T47D (cell line): Measurements from ENCODE around the gene DPYSL3.
"Not testable (repeated sequence)": the region's sequence is repeated elsewhere in the genome, so short reads cannot be mapped to it uniquely, and the experiment has no call there.

ENCODE experiments used
- DNase-seq, 2 experiments: peaks; one replicate each; pipeline versions ENCODE4 v3.0.0 to v3.0.0-alpha.2; 2011 to 2012; ENCODE audit warnings: low read depth in 1 of 2, low spot score in 1 of 2
- JUND ChIP-seq: IDR thresholded peaks from 2 replicates; pipeline ENCODE4 v1.6.1; 2012; ENCODE audit warnings: low read depth
- in situ Hi-C: cut with HindIII; loops from 2 replicates; pipeline ENCODE4 v1.10.0; 2016; ENCODE audit warnings: low sequenced_read_pairs, low pct_unique_long_range_greater_than_20kb

The DPYSL3 gene

DNA sequence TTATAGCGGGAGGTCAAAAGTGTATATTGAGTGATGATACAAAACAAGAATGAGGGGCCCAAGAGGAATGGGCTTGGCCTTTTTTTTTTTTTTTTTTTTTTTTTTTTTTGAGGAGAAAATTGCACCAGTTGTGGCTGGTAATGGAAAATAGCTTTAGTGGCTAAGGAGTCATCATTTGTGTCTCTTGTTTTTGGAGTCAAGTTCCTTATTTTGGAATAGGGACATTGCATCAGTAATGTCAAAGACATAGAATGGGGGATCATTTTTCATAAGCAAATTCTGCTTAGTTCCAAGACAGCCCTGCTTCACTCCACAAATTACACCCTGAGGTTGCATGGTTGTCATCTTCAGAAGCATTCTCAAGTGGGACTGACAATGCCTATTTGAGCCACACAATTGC, 137.7 kb downstream of the DPYSL3 start:
- no peak for TF ChIP-seq JUND
- DNase-seq, result no peak
- in situ Hi-C loops, result no loop called here

DNA sequence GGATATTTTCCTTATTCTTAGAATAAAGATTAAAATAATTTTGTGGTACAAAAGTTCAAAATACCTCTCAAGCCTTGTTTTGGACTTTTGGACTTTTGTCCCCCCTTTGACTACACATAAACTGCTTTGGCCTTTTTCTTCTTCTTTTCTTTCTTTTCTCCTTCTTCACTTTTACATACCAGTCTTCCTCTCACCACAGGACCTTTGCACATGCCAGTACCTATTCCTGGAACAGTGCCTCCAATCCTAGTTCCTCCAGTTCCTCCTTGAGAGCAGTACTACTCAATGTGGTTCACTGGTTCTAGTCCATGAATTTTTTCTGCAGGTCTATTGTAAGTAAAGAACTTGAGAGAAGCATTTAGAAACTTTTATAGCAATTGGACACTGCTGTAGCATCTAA, 138.6 kb downstream of the DPYSL3 start:
- no peak for TF ChIP-seq JUND
- in situ Hi-C loops, result no loop called here
- DNase-seq, result no peak

DNA sequence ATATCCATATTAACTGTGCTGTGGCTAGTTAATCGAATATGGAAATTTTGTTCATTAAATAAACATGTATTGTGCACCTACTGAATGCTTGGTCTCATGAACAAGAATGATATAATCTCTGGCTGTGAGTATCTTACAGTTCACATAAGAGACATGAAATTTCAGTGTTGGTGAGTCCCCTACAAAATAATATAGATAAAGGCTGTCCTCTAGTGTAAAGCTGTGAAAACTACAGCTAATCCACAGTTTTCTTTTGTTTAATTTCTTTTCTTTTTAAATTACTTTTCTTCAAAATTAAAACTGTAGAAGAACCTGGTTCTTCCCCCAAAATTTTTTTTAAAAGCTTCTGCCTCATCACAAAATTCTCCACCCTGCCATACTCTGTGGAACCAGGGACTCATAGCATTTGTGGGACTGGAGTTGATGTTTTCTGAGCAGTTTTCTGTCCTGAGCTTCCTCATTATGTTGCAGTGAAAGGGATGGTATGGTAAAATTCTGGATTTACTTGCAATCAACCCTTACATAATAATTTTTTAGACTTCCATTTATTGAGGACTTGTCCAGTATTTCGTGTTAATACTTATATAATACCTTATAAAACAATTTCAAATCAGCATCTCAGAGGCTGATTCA, 140.0 kb downstream of the DPYSL3 start:
- peak in 1 of 2 experiments; percentile 20 for DNase-seq
- in situ Hi-C loops, result no loop called here

DNA sequence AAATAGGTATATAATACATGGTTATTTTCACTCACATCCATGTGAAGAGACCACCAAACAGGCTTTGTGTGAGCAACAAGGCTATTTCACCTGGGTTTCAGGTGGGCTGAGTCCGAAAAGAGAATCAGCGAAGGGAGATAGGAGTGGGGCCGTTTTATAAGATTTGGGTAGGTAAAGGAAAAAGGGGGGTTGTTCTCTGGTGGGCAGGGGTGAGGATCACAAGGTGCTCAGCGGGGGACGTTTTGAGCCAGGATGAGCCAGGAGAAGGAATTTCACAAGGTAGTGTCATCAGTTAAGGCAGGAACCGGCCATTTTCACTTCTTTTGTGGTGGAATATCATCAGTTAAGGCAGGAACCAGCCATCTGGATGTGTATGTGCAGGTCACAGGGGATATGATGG, 142.5 kb downstream of the DPYSL3 start:
- in situ Hi-C loops, DNase-seq: not testable (repeated sequence)

More for the DNA sequence above, 140.0 kb downstream of the DPYSL3 start:
- no peak for TF ChIP-seq JUND

DNA sequence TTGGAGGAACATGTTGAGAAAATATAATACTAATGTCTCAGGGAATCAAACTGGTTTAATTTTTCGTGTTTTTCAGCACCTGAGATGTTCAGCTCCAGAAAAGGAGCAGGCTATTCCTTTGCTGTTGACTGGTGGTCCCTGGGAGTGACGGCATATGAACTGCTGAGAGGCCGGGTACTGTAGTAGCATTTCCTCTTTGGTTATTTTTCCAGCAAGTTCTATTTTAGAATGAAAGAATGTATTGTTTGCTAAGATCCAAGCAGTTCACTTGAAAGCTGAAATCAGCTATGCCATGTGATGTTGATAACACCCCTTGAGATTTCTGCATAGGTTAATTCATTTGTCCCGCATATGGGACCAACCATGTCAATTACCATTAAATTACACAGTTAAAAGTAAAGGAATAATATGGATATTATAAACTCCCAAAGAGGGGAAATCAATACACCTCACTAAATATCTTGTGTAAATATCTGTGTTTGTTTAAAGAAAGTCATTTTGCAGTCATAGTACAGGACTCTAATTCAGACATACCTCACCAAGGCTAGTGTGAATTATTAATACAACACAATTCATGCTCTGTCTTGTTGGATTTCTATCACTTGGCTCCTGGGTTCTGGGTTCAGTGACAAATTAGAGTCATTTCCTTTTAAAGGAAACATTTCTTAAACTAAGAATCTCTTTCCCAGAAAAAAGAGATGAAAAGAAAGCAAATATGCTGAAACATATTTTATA, 148.3 kb downstream of the DPYSL3 start:
- in situ Hi-C loops, result no loop called here
- no peak for TF ChIP-seq JUND
- no peak for DNase-seq

DNA sequence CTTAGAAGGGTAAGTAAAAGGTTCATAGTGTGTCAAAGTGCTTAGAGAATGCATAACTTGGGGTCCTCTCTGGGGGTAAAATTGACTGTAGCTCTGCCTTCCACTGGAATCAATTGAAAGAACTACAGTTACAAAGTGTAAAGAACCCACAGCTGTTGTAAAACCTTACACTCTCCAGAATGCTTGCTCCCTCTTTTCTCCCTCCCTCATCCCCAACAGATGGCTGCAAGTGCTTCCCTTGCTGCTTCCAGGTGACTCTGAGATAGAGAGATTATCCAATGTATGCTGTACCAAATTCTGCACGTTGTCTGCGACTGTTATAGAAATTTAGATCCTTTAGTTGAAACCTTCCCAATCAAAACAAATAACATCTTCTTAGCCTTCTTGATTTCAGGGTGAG, 149.1 kb downstream of the DPYSL3 start:
- in situ Hi-C loops, result no loop called here
- DNase-seq, result no peak
- TF ChIP-seq JUND, result no peak

DNA sequence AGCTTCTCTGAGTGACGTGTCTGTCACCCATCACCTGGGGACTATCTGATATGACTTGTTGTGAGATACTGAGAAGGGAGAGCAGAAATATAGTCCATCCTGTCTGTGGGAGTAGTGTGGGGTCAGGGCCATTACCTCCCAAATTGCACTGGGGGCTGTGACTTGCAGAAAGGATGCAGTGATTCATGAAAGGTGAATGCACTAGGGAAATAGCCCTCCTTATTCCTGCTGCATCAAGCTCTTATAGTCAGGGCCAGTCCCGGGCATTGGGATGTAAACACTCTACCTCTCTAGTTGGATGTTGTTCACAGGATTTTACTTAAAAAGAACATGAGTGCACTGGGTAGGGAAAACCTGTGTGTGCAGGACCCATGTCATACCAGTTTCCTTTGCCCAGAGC, 150.3 kb downstream of the DPYSL3 start:
- DNase-seq, result no peak
- in situ Hi-C loops, result no loop called here
- TF ChIP-seq JUND, result no peak

DNA sequence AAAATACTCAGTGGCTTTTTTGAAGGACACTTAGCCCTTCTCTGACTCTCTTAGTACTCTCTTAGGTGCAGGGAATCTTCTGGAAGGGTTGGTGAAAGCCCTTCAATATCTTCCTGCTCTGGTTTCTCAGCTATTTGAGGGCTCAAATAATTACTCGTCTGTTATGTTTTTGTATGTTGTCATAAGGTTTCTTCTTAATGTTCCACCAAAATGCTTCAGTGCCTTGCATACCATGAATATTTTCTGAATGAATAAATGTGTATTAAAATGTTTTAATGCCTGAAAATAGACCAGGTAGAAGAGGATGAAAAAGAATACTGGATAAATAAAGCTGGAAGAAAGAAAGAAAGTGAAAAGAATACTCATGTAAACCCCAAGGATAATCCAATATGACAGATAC, 150.8 kb downstream of the DPYSL3 start:
- in situ Hi-C loops, result no loop called here
- no peak for DNase-seq
- TF ChIP-seq JUND, result no peak

DNA sequence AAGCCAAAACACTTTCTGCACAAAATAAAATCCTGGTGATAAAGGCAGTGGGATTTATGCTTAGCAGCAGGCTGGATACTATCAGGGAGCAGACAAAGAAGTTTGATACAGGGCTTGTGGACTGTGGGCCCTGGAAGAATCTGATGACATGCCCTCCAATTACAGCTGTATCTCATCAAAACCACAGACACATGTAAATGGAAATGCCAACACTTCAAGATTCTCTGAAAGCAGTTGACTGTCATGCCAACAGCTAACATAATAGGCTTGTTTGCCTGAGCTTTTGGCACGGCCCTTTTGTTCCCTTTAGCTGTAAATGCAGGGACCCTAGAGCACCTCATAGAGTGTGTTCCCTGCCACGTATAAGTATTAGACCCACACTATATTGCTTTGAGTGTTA, 160.6 kb downstream of the DPYSL3 start:
- TF ChIP-seq JUND, result no peak
- in situ Hi-C loops, result no loop called here
- DNase-seq, result no peak

DNA sequence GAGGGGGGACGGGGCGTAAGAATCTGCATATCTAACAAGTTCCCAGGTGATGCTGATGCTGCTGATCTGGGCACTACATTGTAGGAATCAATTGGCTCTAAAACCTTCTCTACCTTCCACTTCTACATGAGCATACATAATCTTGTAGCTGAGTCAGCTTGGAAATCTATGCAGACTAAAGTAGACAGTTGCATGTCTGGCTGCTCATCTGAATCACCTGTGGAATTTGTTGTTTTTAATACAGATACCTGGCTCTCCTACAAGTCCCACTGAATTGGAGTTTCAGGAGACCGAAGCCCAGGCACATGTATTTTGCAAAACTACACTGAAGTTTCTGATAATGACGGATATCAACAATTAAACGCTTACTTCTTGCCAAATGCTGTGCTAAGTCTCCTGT, 161.4 kb downstream of the DPYSL3 start:
- no peak for TF ChIP-seq JUND
- in situ Hi-C loops, result no loop called here
- no peak for DNase-seq

DNA sequence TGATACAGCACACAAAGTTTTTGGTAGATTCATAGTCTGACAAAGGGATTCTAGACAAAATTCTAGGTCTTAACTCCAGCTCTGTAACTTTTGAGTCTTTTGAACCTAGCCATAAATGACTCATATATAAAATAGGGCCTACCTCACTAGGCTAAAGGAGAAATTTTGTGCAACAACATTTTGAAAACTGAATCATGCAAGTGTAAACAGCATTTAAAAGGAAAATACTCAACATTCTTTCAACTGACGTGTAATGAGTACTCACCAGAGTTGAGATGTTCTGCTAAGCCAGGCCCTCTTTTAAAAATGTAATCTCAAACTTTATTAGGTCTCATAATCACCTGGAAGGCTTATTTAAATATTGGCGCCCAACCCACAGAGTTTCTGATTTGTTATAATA, 161.8 kb downstream of the DPYSL3 start:
- DNase-seq, result no peak
- no peak for TF ChIP-seq JUND
- in situ Hi-C loops, result no loop called here

DNA sequence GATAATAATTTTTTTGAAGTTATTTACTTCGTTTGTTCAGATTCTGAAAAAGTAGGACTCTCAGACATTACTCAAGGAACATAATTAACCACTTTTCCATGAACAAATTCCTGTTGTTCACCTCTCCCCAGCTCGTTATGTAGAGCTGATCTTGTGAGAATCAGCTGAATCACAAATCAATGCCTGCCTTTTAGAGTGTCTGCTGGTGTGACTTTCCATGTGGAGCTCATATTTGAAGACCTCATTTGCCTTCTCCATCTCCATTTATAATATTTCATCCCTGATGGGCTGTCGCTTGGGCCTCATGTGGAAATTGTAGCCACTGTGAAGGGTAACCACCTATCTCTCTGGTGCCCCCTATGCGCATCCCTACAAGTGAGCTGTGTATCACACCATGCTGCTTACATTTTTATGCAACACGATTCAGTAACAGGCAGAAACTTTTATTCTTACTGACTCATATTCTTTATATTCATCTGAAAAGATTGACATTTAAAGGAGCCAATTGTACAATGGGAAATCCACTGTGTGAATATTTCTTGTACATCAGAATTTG, 163.8 kb downstream of the DPYSL3 start:
- in situ Hi-C loops, result no loop called here
- no peak for TF ChIP-seq JUND
- DNase-seq, result no peak

DNA sequence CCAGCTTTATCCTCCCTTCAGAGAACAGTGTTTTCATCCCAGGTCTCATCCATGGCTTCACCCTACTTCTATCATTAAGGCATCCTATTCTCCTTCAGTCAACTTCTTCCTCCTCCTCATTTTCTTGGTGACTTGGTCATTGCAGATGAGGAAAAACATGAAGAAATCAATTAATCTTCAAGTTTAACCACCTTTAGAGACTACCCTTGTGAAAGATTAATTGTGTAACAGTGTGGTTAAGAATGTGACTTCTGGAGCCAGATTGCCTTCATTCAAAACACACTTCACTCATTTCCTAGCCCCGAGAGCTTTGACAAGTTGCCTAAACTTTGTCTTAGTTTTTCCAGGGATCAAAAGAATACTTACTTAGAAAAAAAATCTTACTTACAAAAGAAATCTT, 165.0 kb downstream of the DPYSL3 start:
- TF ChIP-seq JUND, result no peak
- in situ Hi-C loops, result no loop called here
- no peak for DNase-seq
